Muscle layer of colon (tissue), 2 donors: ENCODE measurements around the gene TSPOAP1.

Experiments
- H3K27ac ChIP-seq: one replicate; pipeline ENCODE4 v1.7.0; 2013; ENCODE audit warnings: low read depth, mild to moderate bottlenecking, low read length, moderate library complexity
- H3K27me3 ChIP-seq, 2 donors: one replicate each; pipeline ENCODE4 v1.7.0; 2013; ENCODE audit warnings: low read length in 2 of 2, mild to moderate bottlenecking in 2 of 2; ENCODE audit not compliant: insufficient read depth in 2 of 2, control insufficient read depth in 1 of 2
- H3K36me3 ChIP-seq: one replicate; pipeline ENCODE4 v1.7.0; 2013; ENCODE audit warnings: mild to moderate bottlenecking, low read length; ENCODE audit not compliant: insufficient read depth
- H3K4me1 ChIP-seq: one replicate; pipeline ENCODE4 v1.7.0; 2013; ENCODE audit warnings: mild to moderate bottlenecking, low read length; ENCODE audit not compliant: insufficient read depth
- H3K4me3 ChIP-seq, 2 donors: one replicate each; pipeline ENCODE4 v1.7.0; 2013; ENCODE audit warnings: low read length in 2 of 2, low read depth in 1 of 2, mild to moderate bottlenecking in 1 of 2, moderate library complexity in 1 of 2
- H3K9ac ChIP-seq: one replicate; pipeline ENCODE4 v1.7.0; 2013; ENCODE audit warnings: low read length
- H3K9me3 ChIP-seq: one replicate; pipeline ENCODE4 v1.7.0; 2013; ENCODE audit warnings: mild to moderate bottlenecking, low read length
- donor health status: abdominal sarcoma.
- donor health status: Adenocarcinoma of cecum.

Gene TSPOAP1

DNA sequence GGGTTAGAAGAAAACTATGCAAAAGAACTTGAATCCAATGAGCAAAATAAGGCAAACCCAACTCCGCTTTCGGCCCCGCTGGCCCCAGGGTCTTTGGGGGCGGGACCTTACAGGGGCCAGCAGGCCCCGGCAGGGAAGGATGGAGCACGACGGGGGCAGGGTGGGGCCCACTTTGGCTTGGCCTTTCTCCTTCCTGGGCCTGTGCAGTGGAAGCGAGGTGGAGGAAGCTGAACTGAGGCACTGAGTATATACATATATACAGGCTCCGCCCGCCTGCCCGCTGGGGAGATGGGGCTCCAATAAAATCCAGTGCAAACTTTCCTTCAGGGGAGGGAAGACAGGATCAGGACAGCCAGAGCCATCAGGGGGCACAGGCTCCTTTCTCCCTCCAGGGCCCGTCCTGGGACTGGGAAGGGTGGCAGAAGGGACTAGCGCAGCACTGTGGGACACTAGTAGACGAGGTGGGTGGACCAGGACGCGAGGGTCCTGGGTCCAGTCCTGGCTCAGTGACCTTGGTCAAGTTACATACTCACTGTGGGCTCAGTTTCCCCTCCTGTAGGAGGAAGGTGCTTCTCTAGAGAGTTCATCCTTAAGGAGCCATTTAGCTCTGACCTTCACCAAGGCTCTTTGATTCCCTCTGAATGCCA lies 27.0 kb downstream of the TSPOAP1 start:
- Histone ChIP-seq H3K4me1 (no peaks in the 10 kb centered on the region), H3K27me3 (no peaks in the 10 kb centered on the region), H3K27ac (no peak overlapping the region), H3K9ac (no peak overlapping the region), H3K4me3 (no peak overlapping the region), H3K36me3 (no peaks in the 10 kb centered on the region), H3K9me3 (no peaks in the 10 kb centered on the region)

DNA sequence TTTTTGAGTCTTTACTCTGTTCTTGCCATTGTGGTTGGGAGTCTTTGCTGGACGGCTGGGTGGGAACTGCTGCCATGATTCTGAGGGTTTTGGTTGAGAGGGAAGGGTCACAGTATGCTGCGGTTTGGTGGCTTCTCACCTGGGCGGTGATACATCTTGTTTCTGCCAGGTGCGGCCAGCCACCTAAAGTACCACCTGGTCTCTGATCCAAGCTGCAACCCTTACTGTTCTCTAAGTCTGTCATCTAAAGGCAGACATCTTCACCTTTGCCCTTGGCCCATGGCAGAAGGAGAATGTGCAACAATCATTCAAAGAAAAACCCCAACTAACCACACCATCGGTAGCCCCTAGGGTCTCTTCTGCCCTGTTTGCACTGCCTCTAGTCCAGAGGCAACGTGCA lies 28.3 kb downstream of the TSPOAP1 start:
- no peak overlapping the region for H3K9ac ChIP-seq
- no peaks in the 10 kb centered on the region for H3K9me3 ChIP-seq
- H3K36me3 ChIP-seq: no peaks in the 10 kb centered on the region
- H3K27me3 ChIP-seq: no peaks in the 10 kb centered on the region
- H3K4me3 ChIP-seq: no peak overlapping the region
- no peaks in the 10 kb centered on the region for H3K4me1 ChIP-seq
- H3K27ac ChIP-seq: no peak overlapping the region

DNA sequence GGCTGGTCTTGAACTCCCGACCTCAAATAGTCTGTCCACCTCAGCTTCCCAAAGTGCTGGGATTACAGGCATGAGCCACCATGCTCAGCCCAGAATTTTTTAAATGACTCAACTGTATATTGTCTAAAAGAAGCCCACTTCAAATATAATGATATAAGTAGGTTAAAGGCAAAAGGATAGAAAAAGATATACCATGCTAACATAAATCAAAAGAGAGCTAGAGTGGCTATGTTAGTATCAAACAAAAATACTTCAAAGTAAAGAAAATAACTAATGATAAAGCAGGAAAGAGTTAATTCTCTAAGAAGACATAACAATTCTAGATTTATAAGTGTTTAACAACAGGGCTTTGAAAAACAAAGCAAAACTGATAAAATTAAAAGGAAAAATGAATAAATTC lies 34.6 kb downstream of the TSPOAP1 start:
- Histone ChIP-seq H3K4me3 (no peak overlapping the region), H3K36me3 (no peaks in the 10 kb centered on the region), H3K27ac (no peak overlapping the region), H3K9me3 (no peaks in the 10 kb centered on the region), H3K9ac (no peak overlapping the region), H3K4me1 (no peaks in the 10 kb centered on the region), H3K27me3 (no peaks in the 10 kb centered on the region)

DNA sequence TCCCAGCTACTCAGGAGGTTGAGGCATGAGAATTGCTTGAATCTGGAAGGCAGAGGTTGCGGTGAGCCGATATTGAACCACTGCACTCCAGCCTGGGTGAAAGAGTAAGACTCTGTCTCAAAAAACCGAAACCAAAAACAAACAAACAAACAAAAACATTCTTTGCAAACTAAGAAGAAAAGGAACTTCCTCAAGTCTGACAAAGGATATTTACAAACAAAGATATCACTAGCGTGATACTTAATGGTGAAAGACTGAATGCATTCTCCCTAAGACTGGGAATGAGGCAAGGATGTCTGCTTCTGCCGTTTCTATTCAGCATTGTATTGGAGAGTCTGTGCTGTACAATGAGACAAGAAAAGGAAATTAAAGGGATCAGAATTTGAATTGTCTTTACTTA lies 37.3 kb downstream of the TSPOAP1 start:
- H3K9me3 ChIP-seq: no peaks in the 10 kb centered on the region
- no peaks in the 10 kb centered on the region for H3K27me3 ChIP-seq
- H3K9ac ChIP-seq: no peak overlapping the region
- no peak overlapping the region for H3K4me3 ChIP-seq
- no peaks in the 10 kb centered on the region for H3K36me3 ChIP-seq
- H3K4me1 ChIP-seq: no peaks in the 10 kb centered on the region
- H3K27ac ChIP-seq: no peak overlapping the region

DNA sequence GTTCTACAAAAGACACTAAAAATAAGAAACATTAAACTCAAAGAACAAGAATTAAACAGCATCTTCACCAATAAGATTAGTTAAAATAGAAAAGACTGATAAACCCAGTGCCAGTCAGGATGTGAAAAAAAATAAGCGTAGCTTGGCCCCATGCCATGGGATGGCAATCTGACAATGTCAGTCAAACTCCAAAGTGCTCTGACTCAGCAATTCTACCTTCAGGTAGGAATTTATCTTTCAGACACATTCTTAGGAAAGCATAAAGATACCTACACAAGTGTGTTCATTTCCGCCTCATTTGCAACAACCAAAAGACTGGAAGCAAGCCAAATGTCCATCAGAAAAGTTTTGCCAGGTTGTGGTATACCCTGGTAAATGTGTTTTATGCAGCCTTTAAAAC lies 38.7 kb downstream of the TSPOAP1 start:
- Histone ChIP-seq H3K9me3 (no peaks in the 10 kb centered on the region), H3K9ac (no peak overlapping the region), H3K4me3 (no peak overlapping the region), H3K36me3 (no peaks in the 10 kb centered on the region), H3K27me3 (no peaks in the 10 kb centered on the region), H3K27ac (no peak overlapping the region), H3K4me1 (no peaks in the 10 kb centered on the region)

DNA sequence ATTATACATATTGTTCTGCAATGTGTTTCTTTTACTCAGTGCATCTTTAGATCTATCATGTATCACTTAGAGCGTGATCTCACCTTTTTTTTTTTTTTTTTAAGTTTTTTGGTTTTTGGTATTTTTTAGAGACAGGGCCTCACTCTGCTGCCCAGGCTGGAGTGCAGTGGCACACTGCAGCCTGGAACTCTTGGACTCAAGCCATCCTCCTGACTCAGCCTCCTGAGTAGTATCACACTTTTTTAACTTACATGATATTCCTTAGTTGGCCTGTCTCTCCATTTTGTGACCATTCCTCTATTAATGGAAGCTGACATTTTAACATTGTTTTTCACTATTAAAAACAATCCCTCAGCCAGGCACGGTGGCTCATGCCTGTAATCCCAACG lies 43.2 kb downstream of the TSPOAP1 start:
- Histone ChIP-seq H3K27ac (no peak overlapping the region), H3K4me3 (no peak overlapping the region), H3K27me3 (no peaks in the 10 kb centered on the region), H3K36me3 (no peaks in the 10 kb centered on the region), H3K9ac (no peak overlapping the region), H3K4me1 (no peaks in the 10 kb centered on the region), H3K9me3 (no peaks in the 10 kb centered on the region)

DNA sequence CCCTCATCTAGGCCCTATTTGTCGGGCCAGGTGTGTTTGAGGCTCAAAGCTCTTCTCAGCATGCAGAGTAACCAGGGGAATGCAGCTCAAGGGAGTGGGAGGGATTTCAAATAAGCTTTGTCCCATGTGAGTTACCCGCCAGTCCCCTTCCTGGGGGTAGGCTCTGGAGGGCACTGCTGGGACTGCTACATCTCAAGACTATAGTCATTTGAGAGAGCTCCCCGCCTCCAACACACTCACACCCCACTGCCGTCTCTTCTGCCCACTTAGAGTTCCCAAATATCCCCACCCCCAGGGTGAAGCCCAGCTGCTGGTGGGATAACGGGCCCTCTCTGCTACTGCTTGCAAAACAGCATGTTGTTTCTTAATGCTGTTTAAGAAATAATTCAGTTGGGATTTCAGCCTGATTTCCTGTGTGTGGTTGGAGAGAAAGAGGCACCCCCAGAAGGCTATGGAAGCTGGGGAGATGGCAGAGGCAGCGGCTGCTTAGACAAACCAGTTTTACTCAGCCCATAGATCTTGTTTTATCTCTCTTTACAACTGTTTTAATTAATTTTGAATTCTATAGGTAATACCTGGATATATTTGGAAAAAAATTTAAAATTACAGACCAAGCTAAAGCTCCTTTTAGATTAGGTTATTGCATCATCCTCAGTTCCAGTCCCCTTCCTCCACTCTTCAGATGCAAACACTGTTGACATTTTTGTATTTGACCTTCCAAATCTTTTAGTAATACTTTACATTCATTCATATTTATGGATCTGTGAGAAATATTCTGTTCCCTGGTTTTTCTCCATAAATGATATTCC lies 43.8 kb downstream of the TSPOAP1 start:
- no peak overlapping the region for H3K9ac ChIP-seq
- H3K27ac ChIP-seq: no peak overlapping the region
- no peaks in the 10 kb centered on the region for H3K9me3 ChIP-seq
- H3K27me3 ChIP-seq: peaks cover 0 to under 1% of the 10 kb centered on the region in 2 donors
- no peaks in the 10 kb centered on the region for H3K4me1 ChIP-seq
- H3K4me3 ChIP-seq: no peak overlapping the region
- no peaks in the 10 kb centered on the region for H3K36me3 ChIP-seq

DNA sequence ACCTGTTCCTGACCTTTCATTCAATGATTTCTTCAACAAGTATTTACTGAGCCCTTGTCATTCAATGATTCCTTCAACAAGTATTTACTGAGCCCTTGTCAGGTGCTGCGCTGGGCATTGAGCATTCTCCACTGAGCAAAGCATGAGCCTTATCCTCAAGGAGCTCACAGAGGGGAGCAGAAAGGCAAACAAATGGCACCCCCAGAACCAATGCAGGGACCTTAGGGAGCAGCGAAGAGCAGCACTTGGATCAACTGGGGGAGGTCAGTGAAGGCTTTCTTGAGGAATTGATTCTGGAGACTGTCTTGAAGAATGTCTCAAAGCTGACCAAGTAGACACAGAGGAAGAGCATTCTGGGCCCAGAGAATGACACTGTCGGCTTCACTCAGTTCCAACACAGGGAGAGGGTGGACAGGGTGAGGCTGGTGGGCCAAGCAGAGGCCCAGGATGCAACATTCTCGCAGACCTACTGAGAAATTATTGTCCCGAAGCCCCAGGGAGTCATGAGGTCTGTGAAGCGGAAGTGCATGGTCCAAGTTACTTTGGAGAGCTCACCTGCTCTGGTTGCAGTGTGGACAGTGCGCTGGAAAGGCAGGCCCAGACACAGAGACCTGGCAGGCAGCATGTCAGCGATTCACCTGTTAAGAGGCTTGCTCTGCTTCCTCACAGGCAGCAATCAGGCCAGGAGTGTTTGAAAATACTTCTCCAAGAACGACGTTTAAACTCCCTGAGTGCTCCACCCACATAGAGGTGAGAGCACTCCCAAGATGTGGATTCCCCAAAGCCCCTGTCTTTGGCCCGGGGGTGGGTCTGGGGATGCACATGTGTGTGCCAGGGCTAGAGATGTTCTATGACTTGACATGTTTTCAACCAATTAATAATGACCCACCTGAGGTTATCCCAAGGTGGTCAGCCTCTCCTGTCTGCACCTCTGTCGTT lies 44.7 kb downstream of the TSPOAP1 start:
- Histone ChIP-seq H3K9ac (no peak overlapping the region), H3K27me3 (peaks cover 0 to 9% of the 10 kb centered on the region in 2 donors), H3K4me1 (no peaks in the 10 kb centered on the region), H3K4me3 (no peak overlapping the region), H3K36me3 (no peaks in the 10 kb centered on the region), H3K27ac (no peak overlapping the region), H3K9me3 (no peaks in the 10 kb centered on the region)

DNA sequence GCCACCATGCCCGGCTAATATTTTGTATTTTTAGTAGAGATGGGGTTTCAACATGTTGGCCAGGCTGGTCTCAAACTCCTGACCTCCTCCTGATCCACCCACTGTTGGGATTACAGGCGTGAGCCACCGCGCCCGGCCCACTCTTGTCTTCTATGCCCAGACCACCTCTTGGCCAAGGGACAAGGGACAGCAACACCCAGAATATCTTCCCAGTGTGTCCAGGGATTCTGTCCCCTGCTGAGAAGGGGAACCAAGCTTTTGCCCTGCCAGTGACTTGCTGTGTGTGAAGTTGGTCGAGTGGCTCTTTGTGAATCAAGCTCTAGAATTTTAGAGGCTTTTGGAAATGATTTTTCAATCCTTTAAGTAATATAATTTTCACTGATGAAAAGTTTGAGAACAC lies 46.2 kb downstream of the TSPOAP1 start:
- Histone ChIP-seq H3K27me3 (peaks cover 0 to 10% of the 10 kb centered on the region in 2 donors), H3K4me3 (no peak overlapping the region), H3K36me3 (no peaks in the 10 kb centered on the region), H3K9me3 (no peaks in the 10 kb centered on the region), H3K27ac (no peak overlapping the region), H3K4me1 (no peaks in the 10 kb centered on the region), H3K9ac (no peak overlapping the region)

DNA sequence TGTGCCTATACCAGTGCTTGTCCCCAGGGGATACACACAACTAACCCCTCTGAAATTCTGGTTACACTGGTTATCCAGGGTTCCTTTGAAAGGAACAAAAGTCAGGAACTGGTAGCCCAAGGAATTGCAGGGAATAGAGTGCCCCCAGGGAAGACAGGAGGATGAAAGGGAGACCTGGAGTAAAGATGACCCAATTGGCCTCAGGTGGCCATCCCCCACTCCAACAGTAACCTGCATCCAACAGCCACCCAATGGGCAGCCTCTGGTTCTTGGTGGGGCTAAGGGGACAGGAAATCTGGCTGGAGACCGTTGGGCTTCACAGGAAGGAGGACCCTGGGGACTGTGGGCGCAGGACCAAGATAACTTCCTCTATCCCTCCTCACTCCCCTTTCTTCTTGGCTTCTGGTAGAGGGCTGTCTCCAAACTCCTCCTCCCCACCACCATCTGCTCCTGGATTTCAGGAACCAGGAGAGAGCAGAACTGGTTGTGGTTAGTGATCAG lies 47.0 kb downstream of the TSPOAP1 start:
- Histone ChIP-seq H3K27me3 (peaks cover 0 to 10% of the 10 kb centered on the region in 2 donors), H3K4me1 (no peaks in the 10 kb centered on the region), H3K27ac (no peak overlapping the region), H3K9ac (no peak overlapping the region), H3K36me3 (no peaks in the 10 kb centered on the region), H3K4me3 (no peak overlapping the region), H3K9me3 (no peaks in the 10 kb centered on the region)
